Prostate gland (tissue), 2 donors: ENCODE measurements around the gene FURIN. TPM values are rescaled to one million over a fixed set of nuclear protein-coding genes. Genes with fewer than 3 reads are reported as not detected.

Source experiments
- DNase-seq: peaks from one replicate; pipeline ENCODE4 v3.0.0-alpha.2; 2019; ENCODE audit warnings: low spot score
- H3K27ac ChIP-seq, 2 donors: fragments of 200-600 bp; sonication (generic); 2 replicates each; pipeline ENCODE4 v1.5.1; 2017 to 2019
- H3K27me3 ChIP-seq: fragments of 200-600 bp; sonication (generic); replicated peaks from 2 replicates; pipeline ENCODE4 v1.5.1; 2019; ENCODE audit not compliant: insufficient read depth
- H3K36me3 ChIP-seq, 2 donors: fragments of 200-600 bp; sonication (generic); 1 replicate in 1 of 2; 2 replicates in 1 of 2; pipeline versions ENCODE4 v1.5.1 to v1.8.1; 2017 to 2019
- H3K4me1 ChIP-seq: fragments of 200-600 bp; sonication (generic); replicated peaks from 2 replicates; pipeline ENCODE4 v1.5.1; 2019
- H3K4me3 ChIP-seq, 2 donors: fragments of 200-600 bp; sonication (generic); 2 replicates each; pipeline ENCODE4 v1.5.1; 2017 to 2019
- H3K9me3 ChIP-seq: fragments of 200-600 bp; sonication (generic); 2 replicates; pipeline ENCODE4 v1.5.1; 2017
- CTCF ChIP-seq, 4 experiments: fragments of 200-600 bp in 2 of 4; fragments of 450-650 bp in 2 of 4; sonication (generic) in 2 of 4; IDR thresholded peaks; 1 replicate in 3 of 4; 2 replicates in 1 of 4; pipeline ENCODE4 v1.5.1; 2016 to 2019; ENCODE audit warnings: antibody characterized with exemption in 4 of 4, mild to moderate bottlenecking in 2 of 4, moderate library complexity in 2 of 4
- POLR2A ChIP-seq: fragments of 450-650 bp; IDR thresholded peaks from one replicate; pipeline ENCODE4 v1.6.1; 2016; ENCODE audit warnings: antibody characterized with exemption, mild to moderate bottlenecking
- POLR2AphosphoS5 ChIP-seq: sonication (generic); formaldehyde crosslinking; IDR thresholded peaks from one replicate; pipeline ENCODE4 v1.6.1; 2017; ENCODE audit warnings: antibody characterized with exemption
- WGBS: methylation state at CpG from one replicate; pipeline ENCODE4 v1.1.5; 2018; 5-methylcytosine and 5-hydroxymethylcytosine counted together
- intact Hi-C: fragments of 100-400 bp; cut with DNase I; formaldehyde crosslinking; loops from one replicate; pipeline ENCODE4 v1.14.2; 2022
- total RNA-seq, 2 donors: library from RNA; depleted of rRNA; stranded (reverse); fragments of >200 nt; gene quantifications; one replicate each; pipeline ENCODE4 v1.1.0, GENCODE V29; 2016

FURIN gene
- total RNA-seq, 2 donors from 2014 or later = 92.8 to 154 TPM

GRCh38 chr15:90876046-90876445, 7.7 kb downstream of the FURIN start:
- Histone ChIP-seq H3K4me3 (no peak overlapping the region), H3K36me3 (peaks cover 16 to 53% of the 10 kb centered on the region in 2 donors), H3K9me3 (no peaks in the 10 kb centered on the region), H3K27me3 (no peaks in the 10 kb centered on the region), H3K4me1 (peaks cover 20% of the 10 kb centered on the region), H3K27ac (no peak overlapping the region)
- no peak for TF ChIP-seq POLR2AphosphoS5
- intact Hi-C loops = no loop called here
- 95% methylated on average over 16 of the region's 20 CpGs for WGBS
- no peak for DNase-seq

DNA sequence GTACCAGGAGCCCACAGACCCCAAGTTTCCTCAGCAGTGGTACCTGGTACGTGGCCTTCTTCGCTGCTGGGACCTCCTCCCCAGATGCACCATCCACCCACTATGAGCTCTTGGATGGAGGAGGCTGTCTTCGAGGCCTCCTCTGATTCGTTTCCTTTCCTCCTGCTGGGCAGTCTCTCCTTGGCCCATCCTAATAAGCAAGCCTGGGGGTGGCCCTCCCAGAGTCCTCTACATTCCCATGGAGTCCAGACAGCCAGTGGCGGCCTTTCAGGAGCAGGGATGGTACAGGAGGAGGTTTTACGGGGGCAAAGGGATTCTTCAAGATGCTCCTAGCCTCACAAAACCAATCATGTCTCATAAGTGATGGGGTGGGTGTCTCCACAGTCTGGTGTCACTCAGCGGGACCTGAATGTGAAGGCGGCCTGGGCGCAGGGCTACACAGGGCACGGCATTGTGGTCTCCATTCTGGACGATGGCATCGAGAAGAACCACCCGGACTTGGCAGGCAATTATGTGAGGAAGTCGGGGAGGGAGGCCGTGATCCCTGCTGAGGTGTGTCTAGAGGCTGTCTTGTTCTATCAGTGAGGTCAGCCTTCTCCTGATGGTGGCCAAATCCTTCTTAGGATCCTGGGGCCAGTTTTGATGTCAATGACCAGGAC, 8.3 kb downstream of the FURIN start:
- Histone ChIP-seq H3K27ac (no peak overlapping the region), H3K9me3 (no peaks in the 10 kb centered on the region), H3K4me3 (no peak overlapping the region), H3K36me3 (peaks cover 20 to 59% of the 10 kb centered on the region in 2 donors), H3K4me1 (peaks cover 20% of the 10 kb centered on the region), H3K27me3 (no peaks in the 10 kb centered on the region)
- intact Hi-C loops = no loop called here
- DNase-seq = no peak
- 90% methylated on average over 15 of the region's 15 CpGs for WGBS
- TF ChIP-seq POLR2A (no peak), CTCF (IDR thresholded peaks at IDR 0.05) (no peak), POLR2AphosphoS5 (no peak)

GRCh38 chr15:90877315-90877714, 8.9 kb downstream of the FURIN start:
- 90% methylated on average over 14 of the region's 14 CpGs for WGBS
- no peak for TF ChIP-seq CTCF (IDR thresholded peaks at IDR 0.05)
- TF ChIP-seq POLR2A = no peak
- no peak for TF ChIP-seq POLR2AphosphoS5
- Histone ChIP-seq H3K27me3 (no peaks in the 10 kb centered on the region), H3K36me3 (peaks cover 20 to 61% of the 10 kb centered on the region in 2 donors), H3K4me1 (peaks cover 20% of the 10 kb centered on the region), H3K9me3 (no peaks in the 10 kb centered on the region), H3K4me3 (no peak overlapping the region), H3K27ac (no peak overlapping the region)
- DNase-seq = no peak
- intact Hi-C loops = no loop called here

DNA sequence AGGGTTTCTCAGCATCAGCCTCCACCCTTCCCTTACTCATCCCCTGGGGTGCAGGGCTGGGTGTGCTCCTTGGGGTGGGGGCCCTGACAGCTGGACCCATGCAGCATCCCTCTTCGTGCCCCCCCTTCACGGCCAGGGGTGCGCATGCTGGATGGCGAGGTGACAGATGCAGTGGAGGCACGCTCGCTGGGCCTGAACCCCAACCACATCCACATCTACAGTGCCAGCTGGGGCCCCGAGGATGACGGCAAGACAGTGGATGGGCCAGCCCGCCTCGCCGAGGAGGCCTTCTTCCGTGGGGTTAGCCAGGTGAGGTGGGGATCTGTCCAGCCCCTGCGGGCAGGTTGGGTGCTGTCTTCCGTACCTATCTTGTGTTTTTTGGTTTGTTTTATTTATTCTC, 9.6 kb downstream of the FURIN start:
- Histone ChIP-seq H3K4me3 (no peak overlapping the region), H3K27me3 (no peaks in the 10 kb centered on the region), H3K36me3 (peaks cover 20 to 61% of the 10 kb centered on the region in 2 donors), H3K9me3 (no peaks in the 10 kb centered on the region), H3K4me1 (peaks cover 16% of the 10 kb centered on the region), H3K27ac (no peak overlapping the region)
- no peak for TF ChIP-seq POLR2AphosphoS5
- TF ChIP-seq POLR2A = no peak
- no peak for TF ChIP-seq CTCF (IDR thresholded peaks at IDR 0.05)
- 88% methylated on average over 14 of the region's 14 CpGs for WGBS
- no peak for DNase-seq
- intact Hi-C loops = no loop called here

- WGBS = 92% methylated on average over 15 of the region's 15 CpGs
- no peak overlapping the region for H3K27ac ChIP-seq
- no peak for TF ChIP-seq POLR2AphosphoS5
- TF ChIP-seq POLR2A = no peak
- intact Hi-C loops = no loop called here
- H3K27me3 ChIP-seq = no peaks in the 10 kb centered on the region
- H3K4me1 ChIP-seq = peaks cover 10% of the 10 kb centered on the region
- no peak for DNase-seq
- no peaks in the 10 kb centered on the region for H3K9me3 ChIP-seq
- no peak overlapping the region for H3K4me3 ChIP-seq
- H3K36me3 ChIP-seq = peaks cover 20 to 61% of the 10 kb centered on the region in 2 donors
Observed at GRCh38 chr15:90878660-90879059, 10.3 kb downstream of the FURIN start.
